ENCODE measurements around the gene PLCL1.

PLCL1 gene

GRCh38 chr2:198117406-198118041 lies 313.1 kb downstream of the PLCL1 start:
- no peak overlapping the region for H3K4me2 ChIP-seq
- H3K4me1 ChIP-seq (ENCODE audit: low read depth, poor library complexity, severe bottlenecking): no peaks in the 10 kb centered on the region
- no peak for TF ChIP-seq CTCF (conservative IDR thresholded peaks at IDR 0.05; ENCODE audit: low read depth, low read length)
- no peak overlapping the region for H2AFZ ChIP-seq (ENCODE audit: low read depth)
- no peak overlapping the region for H3K4me3 ChIP-seq (IDR thresholded peaks at IDR 0.05; ENCODE audit: insufficient read depth, low read depth, low read length)
- no peaks in the 10 kb centered on the region for H3K36me3 ChIP-seq (ENCODE audit: insufficient read depth)
- H3K9ac ChIP-seq: no peak overlapping the region
- H3K79me2 ChIP-seq (ENCODE audit: insufficient read depth, low read depth): no peaks in the 10 kb centered on the region
- no peaks in the 10 kb centered on the region for H3K27me3 ChIP-seq (ENCODE audit: insufficient read depth, low read depth)
- H4K20me1 ChIP-seq (ENCODE audit: insufficient read depth): no peaks in the 10 kb centered on the region
- H3K27ac ChIP-seq: no peak overlapping the region

GRCh38 chr2:198127627-198128026 lies 323.2 kb downstream of the PLCL1 start:
- Histone ChIP-seq H3K27me3 (ENCODE audit: insufficient read depth, low read depth) (no peaks in the 10 kb centered on the region), H3K79me2 (ENCODE audit: insufficient read depth, low read depth) (no peaks in the 10 kb centered on the region), H3K4me2 (no peak overlapping the region), H3K4me3 (IDR thresholded peaks at IDR 0.05; ENCODE audit: insufficient read depth, low read depth, low read length) (no peak overlapping the region), H2AFZ (ENCODE audit: low read depth) (no peak overlapping the region), H3K4me1 (ENCODE audit: low read depth, poor library complexity, severe bottlenecking) (peaks cover 6% of the 10 kb centered on the region), H3K27ac (no peak overlapping the region), H4K20me1 (ENCODE audit: insufficient read depth) (no peaks in the 10 kb centered on the region), H3K36me3 (ENCODE audit: insufficient read depth) (no peaks in the 10 kb centered on the region), H3K9ac (no peak overlapping the region)
- TF ChIP-seq CTCF (conservative IDR thresholded peaks at IDR 0.05; ENCODE audit: low read depth, low read length): peak; percentile 77

- Histone ChIP-seq H4K20me1 (ENCODE audit: insufficient read depth) (no peaks in the 10 kb centered on the region), H3K27me3 (ENCODE audit: insufficient read depth, low read depth) (no peaks in the 10 kb centered on the region), H3K27ac (no peak overlapping the region), H3K9ac (no peak overlapping the region), H3K4me1 (ENCODE audit: low read depth, poor library complexity, severe bottlenecking) (peaks cover 6% of the 10 kb centered on the region), H2AFZ (ENCODE audit: low read depth) (no peak overlapping the region), H3K4me2 (no peak overlapping the region), H3K79me2 (ENCODE audit: insufficient read depth, low read depth) (no peaks in the 10 kb centered on the region), H3K36me3 (ENCODE audit: insufficient read depth) (no peaks in the 10 kb centered on the region), H3K4me3 (IDR thresholded peaks at IDR 0.05; ENCODE audit: insufficient read depth, low read depth, low read length) (no peak overlapping the region)
- TF ChIP-seq CTCF (conservative IDR thresholded peaks at IDR 0.05; ENCODE audit: low read depth, low read length): no peak
These were observed 325.2 kb downstream of the PLCL1 start for GRCh38 chr2:198129609-198130008.

GRCh38 chr2:198134293-198134955 lies 330.0 kb downstream of the PLCL1 start:
- Histone ChIP-seq H3K4me2 (no peak overlapping the region), H3K9ac (no peak overlapping the region), H4K20me1 (ENCODE audit: insufficient read depth) (no peaks in the 10 kb centered on the region), H3K4me3 (IDR thresholded peaks at IDR 0.05; ENCODE audit: insufficient read depth, low read depth, low read length) (no peak overlapping the region), H3K4me1 (ENCODE audit: low read depth, poor library complexity, severe bottlenecking) (no peaks in the 10 kb centered on the region), H3K36me3 (ENCODE audit: insufficient read depth) (no peaks in the 10 kb centered on the region), H3K79me2 (ENCODE audit: insufficient read depth, low read depth) (no peaks in the 10 kb centered on the region), H3K27ac (no peak overlapping the region), H2AFZ (ENCODE audit: low read depth) (no peak overlapping the region), H3K27me3 (ENCODE audit: insufficient read depth, low read depth) (no peaks in the 10 kb centered on the region)
- no peak for TF ChIP-seq CTCF (conservative IDR thresholded peaks at IDR 0.05; ENCODE audit: low read depth, low read length)

Measured in KMS-11 (cell line).